Panc1 (cell line): Measurements from ENCODE around the gene CORO2A. TPM values are rescaled to one million over a fixed set of nuclear protein-coding genes. Genes with fewer than 3 reads are reported as not detected.

Experiments
- ATAC-seq: fragments of 200-7000 bp; cut with Tn5 transposase; 2 replicates; pipeline ENCODE4 v1.9.1; 2020; ENCODE audit warnings: mild to moderate bottlenecking, moderate library complexity
- BruUV-seq: library from RNA; stranded (reverse); fragments of 400-500 nt; replicated peaks from 2 replicates; lab custom pipeline; 2021; lab: Mats Ljungman, UMichigan
- CTCF ChIA-PET: fragments of 300-600 bp; sonication (Branson Sonifier 250); formaldehyde crosslinking; loops from one replicate; lab custom pipeline; 2022; ENCODE audit warnings: antibody characterized with exemption; lab: Charles Lee
- POLR2A ChIA-PET: fragments of 300-600 bp; sonication (Branson Sonifier 250); formaldehyde crosslinking; loops from one replicate; lab custom pipeline; 2022; ENCODE audit warnings: antibody characterized with exemption; lab: Charles Lee
- DNase-seq: peaks from one replicate; pipeline ENCODE4 v3.0.0-alpha.2; 2010; ENCODE audit warnings: low read depth, low spot score
- H3K27ac ChIP-seq: 2 replicates; pipeline ENCODE4 v1.5.1; 2011; ENCODE audit warnings: mild to moderate bottlenecking, low read length, inconsistent platforms
- H3K27me3 ChIP-seq: fragments of 200-500 bp; sonication (Bioruptor generic); 2 replicates; pipeline ENCODE4 v1.6.0; 2014; ENCODE audit warnings: low read length, inconsistent platforms; ENCODE audit not compliant: control insufficient read depth, insufficient read depth
- H3K36me3 ChIP-seq: fragments of 200-500 bp; sonication (Bioruptor generic); 2 replicates; pipeline ENCODE4 v1.5.1; 2014; ENCODE audit warnings: inconsistent platforms, mild to moderate bottlenecking, low read length, moderate library complexity; ENCODE audit not compliant: control insufficient read depth, insufficient read depth
- H3K4me1 ChIP-seq: 2 replicates; pipeline ENCODE4 v1.5.1; 2011; ENCODE audit warnings: inconsistent platforms, mild to moderate bottlenecking, low read length, moderate library complexity; ENCODE audit not compliant: control insufficient read depth, insufficient read depth
- H3K4me3 ChIP-seq, 2 experiments: 2 replicates each; pipeline ENCODE4 v1.5.1; 2011 to 2012; ENCODE audit warnings: low read depth in 2 of 2, low read length in 2 of 2, mild to moderate bottlenecking in 2 of 2, inconsistent platforms in 1 of 2, moderate library complexity in 1 of 2
- H3K9me3 ChIP-seq: fragments of 200-500 bp; sonication (Bioruptor generic); 2 replicates; pipeline ENCODE4 v1.5.1; 2014; ENCODE audit warnings: low read depth, mild to moderate bottlenecking, inconsistent platforms, low read length, moderate library complexity; ENCODE audit not compliant: control insufficient read depth, insufficient read depth
- CTCF ChIP-seq: fragments of 450-650 bp; IDR thresholded peaks from 2 replicates; pipeline ENCODE4 v1.5.1; 2017; ENCODE audit warnings: mild to moderate bottlenecking
- POLR2AphosphoS5 ChIP-seq: IDR thresholded peaks from 2 replicates; pipeline ENCODE4 v1.6.1; 2012; ENCODE audit warnings: mild to moderate bottlenecking, low read depth, low read length, moderate library complexity
- SIN3A ChIP-seq: IDR thresholded peaks from 2 replicates; pipeline ENCODE4 v1.6.1; 2012; ENCODE audit warnings: low read depth, mild to moderate bottlenecking, low read length, moderate library complexity, borderline replicate concordance; ENCODE audit not compliant: insufficient read depth
- TCF7L2 ChIP-seq: IDR thresholded peaks from 2 replicates; pipeline ENCODE4 v1.6.1; 2011; ENCODE audit warnings: mild to moderate bottlenecking, low read depth, low read length, inconsistent platforms
- in situ Hi-C: cut with HindIII; loops from 2 replicates; pipeline ENCODE4 v1.10.0; 2016; ENCODE audit warnings: low sequenced_read_pairs, low pct_unique_long_range_greater_than_20kb
- intact Hi-C: fragments of 100-400 bp; cut with micrococcal nuclease; formaldehyde crosslinking; loops from one replicate; pipeline ENCODE4 v1.10.0; 2022; ENCODE audit not compliant: unreplicated experiment
- total RNA-seq: library from RNA; stranded (reverse); gene quantifications from one replicate; pipeline ENCODE4 v1.2.1, GENCODE V29; 2021; ENCODE audit not compliant: unreplicated experiment
- TF ChIP-seq, protein P1 (sequence below), 2 experiments: IDR thresholded peaks; 2 replicates each; pipeline ENCODE4 v1.6.1; 2011 to 2012; ENCODE audit warnings: low read depth in 2 of 2, control low read depth in 1 of 2, low read length in 1 of 2, mild to moderate bottlenecking in 1 of 2, moderate library complexity in 1 of 2; ENCODE audit not compliant: insufficient read depth in 1 of 2

Gene CORO2A
- total RNA-seq, 1 experiment from 2014 or later: 2.0 TPM

GRCh38 chr9:98085944-98086343 lies 106.5 kb downstream of the CORO2A start:
- no peaks in the 10 kb centered on the region for H3K4me1 ChIP-seq
- no peak for DNase-seq
- TF ChIP-seq SIN3A (no peak), POLR2AphosphoS5 (no peak)
- TF ChIP-seq, protein P1, sequence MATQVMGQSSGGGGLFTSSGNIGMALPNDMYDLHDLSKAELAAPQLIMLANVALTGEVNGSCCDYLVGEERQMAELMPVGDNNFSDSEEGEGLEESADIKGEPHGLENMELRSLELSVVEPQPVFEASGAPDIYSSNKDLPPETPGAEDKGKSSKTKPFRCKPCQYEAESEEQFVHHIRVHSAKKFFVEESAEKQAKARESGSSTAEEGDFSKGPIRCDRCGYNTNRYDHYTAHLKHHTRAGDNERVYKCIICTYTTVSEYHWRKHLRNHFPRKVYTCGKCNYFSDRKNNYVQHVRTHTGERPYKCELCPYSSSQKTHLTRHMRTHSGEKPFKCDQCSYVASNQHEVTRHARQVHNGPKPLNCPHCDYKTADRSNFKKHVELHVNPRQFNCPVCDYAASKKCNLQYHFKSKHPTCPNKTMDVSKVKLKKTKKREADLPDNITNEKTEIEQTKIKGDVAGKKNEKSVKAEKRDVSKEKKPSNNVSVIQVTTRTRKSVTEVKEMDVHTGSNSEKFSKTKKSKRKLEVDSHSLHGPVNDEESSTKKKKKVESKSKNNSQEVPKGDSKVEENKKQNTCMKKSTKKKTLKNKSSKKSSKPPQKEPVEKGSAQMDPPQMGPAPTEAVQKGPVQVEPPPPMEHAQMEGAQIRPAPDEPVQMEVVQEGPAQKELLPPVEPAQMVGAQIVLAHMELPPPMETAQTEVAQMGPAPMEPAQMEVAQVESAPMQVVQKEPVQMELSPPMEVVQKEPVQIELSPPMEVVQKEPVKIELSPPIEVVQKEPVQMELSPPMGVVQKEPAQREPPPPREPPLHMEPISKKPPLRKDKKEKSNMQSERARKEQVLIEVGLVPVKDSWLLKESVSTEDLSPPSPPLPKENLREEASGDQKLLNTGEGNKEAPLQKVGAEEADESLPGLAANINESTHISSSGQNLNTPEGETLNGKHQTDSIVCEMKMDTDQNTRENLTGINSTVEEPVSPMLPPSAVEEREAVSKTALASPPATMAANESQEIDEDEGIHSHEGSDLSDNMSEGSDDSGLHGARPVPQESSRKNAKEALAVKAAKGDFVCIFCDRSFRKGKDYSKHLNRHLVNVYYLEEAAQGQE (IDR thresholded peaks at IDR 0.05; ENCODE audit: insufficient read depth in 1 of 2, low read depth in 2 of 2, low read length in 1 of 2): no peak
- no peaks in the 10 kb centered on the region for H3K27me3 ChIP-seq
- no peaks in the 10 kb centered on the region for H3K9me3 ChIP-seq
- no peak overlapping the region for H3K27ac ChIP-seq
- ATAC-seq: no peak
- in situ Hi-C loops: no loop called here
- ChIA-PET POLR2A (no interaction called here), CTCF (no interaction called here)
- intact Hi-C loops: no loop called here
- no peaks in the 10 kb centered on the region; the same call in 1 of the 2 replicates for H3K36me3 ChIP-seq
- BruUV-seq: no TSS peak
- no peak overlapping the region for H3K4me3 ChIP-seq

- in situ Hi-C loops: no loop called here
- no TSS peak for BruUV-seq
- ChIA-PET CTCF (interaction anchor here (0.6 kb wide), 1 partner anchor 107 kb away, joined by 3 read pairs; the partner anchor contains the start of gene CORO2A), POLR2A (no interaction called here)
- Histone ChIP-seq H3K4me3 (no peak overlapping the region), H3K27me3 (no peaks in the 10 kb centered on the region), H3K36me3 (no peaks in the 10 kb centered on the region; the same call in 1 of the 2 replicates), H3K27ac (no peak overlapping the region), H3K9me3 (no peaks in the 10 kb centered on the region), H3K4me1 (no peaks in the 10 kb centered on the region)
- ATAC-seq (no peak; the same call in 1 of the 2 replicates), DNase-seq (no peak)
- intact Hi-C loops: no loop called here
- TF ChIP-seq POLR2AphosphoS5 (no peak), SIN3A (no peak), TCF7L2 (no peak), CTCF (no peak)
- TF ChIP-seq, protein P1 (IDR thresholded peaks at IDR 0.05; ENCODE audit: insufficient read depth in 1 of 2, low read depth in 2 of 2, low read length in 1 of 2): no peak
These were observed 107.4 kb downstream of the CORO2A start for GRCh38 chr9:98085058-98085457.
